Tibial nerve (tissue), 3 donors: ENCODE measurements around the gene COX7A2L.

Experiments
- CTCF ChIP-seq, 5 experiments: fragments of 200-600 bp in 3 of 5; fragments of 450-650 bp in 2 of 5; sonication (generic) in 3 of 5; IDR thresholded peaks; one replicate each; pipeline ENCODE4 v1.5.1; 2016 to 2019; ENCODE audit warnings: antibody characterized with exemption in 5 of 5, mild to moderate bottlenecking in 3 of 5, moderate library complexity in 2 of 5
- POLR2A ChIP-seq, 2 donors: fragments of 450-650 bp; IDR thresholded peaks; one replicate each; pipeline ENCODE4 v1.6.1; 2017; ENCODE audit warnings: antibody characterized with exemption in 2 of 2, mild to moderate bottlenecking in 2 of 2, moderate library complexity in 2 of 2

DNA sequence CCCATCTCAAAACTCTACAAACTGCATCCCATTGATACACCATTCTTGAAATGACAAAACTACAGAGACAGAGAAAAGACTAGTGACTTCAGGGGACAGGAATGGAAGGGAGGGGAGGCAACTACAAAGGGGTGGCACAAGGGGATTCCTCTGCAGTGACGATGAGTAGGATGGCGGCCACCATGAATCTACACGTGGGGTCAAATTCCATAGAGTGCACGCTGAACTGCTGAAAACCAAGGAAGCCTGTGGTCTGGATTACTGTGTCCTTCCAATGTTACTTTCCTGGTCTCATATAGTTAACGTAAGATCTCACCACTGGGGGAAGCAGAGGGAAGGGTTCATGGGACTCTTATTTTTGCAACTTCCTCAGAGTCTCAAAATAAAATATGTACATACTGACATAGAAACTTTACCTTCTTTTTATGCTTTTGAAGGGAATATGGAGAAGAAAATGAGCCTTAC, 23.6 kb downstream of the COX7A2L start:
- no peak for TF ChIP-seq CTCF (IDR thresholded peaks at IDR 0.05)
- TF ChIP-seq POLR2A (IDR thresholded peaks at IDR 0.05) = no peak
